Type B pancreatic cell (in vitro differentiated cells): ENCODE data around the gene TOMM20L. TPM values are rescaled to one million over a fixed set of nuclear protein-coding genes. Genes with fewer than 3 reads are reported as not detected.
A peak's percentile ranks its signal among the peaks of the same experiment; 100 is the strongest.

Experiments
- DNase-seq: peaks from one replicate; pipeline ENCODE4 v3.0.0; 2021; ENCODE audit warnings: mixed read lengths; ENCODE audit not compliant: unreplicated experiment; ENCODE audit errors: extremely low spot score
- H3K27ac Mint-ChIP-seq: 2 replicates; pipeline ENCODE4 v1.8.0; 2021; ENCODE audit warnings: mild to moderate bottlenecking, mixed read lengths
- H3K27me3 Mint-ChIP-seq: 2 replicates; pipeline ENCODE4 v1.8.0; 2021; ENCODE audit warnings: mixed read lengths
- H3K36me3 Mint-ChIP-seq: 2 replicates; pipeline ENCODE4 v1.8.0; 2021; ENCODE audit warnings: mixed read lengths
- H3K4me1 Mint-ChIP-seq: one replicate; pipeline ENCODE4 v1.8.0; 2021; ENCODE audit warnings: mixed read lengths; ENCODE audit not compliant: unreplicated experiment
- H3K4me3 Mint-ChIP-seq: 2 replicates; pipeline ENCODE4 v1.8.0; 2021; ENCODE audit warnings: mild to moderate bottlenecking, mixed read lengths
- H3K9me3 Mint-ChIP-seq: 2 replicates; pipeline ENCODE4 v1.8.0; 2021; ENCODE audit warnings: mixed read lengths
- CTCF ChIP-seq: fragments of 200-600 bp; sonication (generic); conservative IDR thresholded peaks from 2 replicates; pipeline ENCODE4 v1.5.0; 2021; ENCODE audit warnings: antibody characterized with exemption, mild to moderate bottlenecking
- total RNA-seq: library from RNA; stranded (reverse); gene quantifications from 2 replicates; pipeline ENCODE4 v1.2.1, GENCODE V29; 2021; ENCODE audit warnings: low replicate concordance

TOMM20L gene
- total RNA-seq, 1 donor from 2014 or later = not detected

DNA sequence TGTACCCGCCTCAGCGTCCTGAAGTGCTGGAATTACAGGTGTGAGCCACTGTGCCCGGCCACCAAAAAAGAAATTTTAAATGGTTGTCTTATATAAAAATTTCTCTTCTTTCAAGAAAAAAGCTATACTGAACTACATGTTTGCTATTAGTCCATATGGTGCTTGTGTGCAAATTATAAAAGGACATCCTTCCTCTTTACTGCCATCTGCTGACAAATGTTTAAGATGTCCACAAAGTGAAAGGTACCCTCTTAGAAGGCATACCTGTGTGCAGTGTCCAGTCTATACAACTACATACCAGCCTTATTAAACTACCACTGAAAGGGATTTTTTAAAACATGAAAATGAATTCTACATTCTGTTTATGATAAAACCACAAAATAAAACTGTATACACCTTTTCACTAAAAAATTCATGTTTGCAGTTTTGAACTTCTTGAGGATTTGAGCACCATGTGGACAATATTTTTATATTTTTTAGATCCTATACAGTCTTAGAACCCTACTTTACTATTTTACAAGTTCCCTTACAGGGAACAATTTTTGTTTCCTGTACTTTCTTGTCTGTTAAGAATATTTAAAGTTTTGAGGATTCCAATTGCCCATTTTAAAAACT, 32.8 kb upstream of the TOMM20L start:
- peak; percentile 56 for TF ChIP-seq CTCF
- Mint-ChIP-seq H3K4me1 (no peaks in the 10 kb centered on the region), H3K27me3 (no peaks in the 10 kb centered on the region), H3K4me3 (no peak overlapping the region), H3K9me3 (no peaks in the 10 kb centered on the region), H3K27ac (no peak overlapping the region), H3K36me3 (peaks cover 33% of the 10 kb centered on the region)
- no peak for DNase-seq

DNA sequence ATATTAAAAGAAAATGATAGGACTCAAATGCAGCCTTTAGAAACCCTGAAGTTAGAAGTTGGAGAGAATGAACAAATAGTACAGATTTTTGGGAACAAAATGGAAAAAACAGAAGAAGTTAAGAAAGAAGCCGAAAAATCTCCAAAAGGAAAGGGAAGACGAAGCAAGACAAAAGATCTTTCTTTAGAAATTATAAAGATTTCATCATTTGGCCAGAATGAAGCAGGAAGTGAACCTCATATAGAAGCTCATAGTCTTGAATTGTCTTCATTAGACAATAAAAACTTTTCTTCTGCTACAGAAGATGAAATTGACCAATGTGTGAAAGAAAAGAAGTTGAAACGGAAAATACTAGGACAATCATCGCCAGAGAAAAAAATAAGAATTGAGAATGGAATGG, 31.4 kb upstream of the TOMM20L start:
- no peaks in the 10 kb centered on the region for H3K27me3 Mint-ChIP-seq
- no peak overlapping the region for H3K27ac Mint-ChIP-seq
- DNase-seq = no peak
- no peaks in the 10 kb centered on the region for H3K4me1 Mint-ChIP-seq
- peaks cover 28% of the 10 kb centered on the region for H3K36me3 Mint-ChIP-seq
- no peaks in the 10 kb centered on the region for H3K9me3 Mint-ChIP-seq
- H3K4me3 Mint-ChIP-seq = no peak overlapping the region
- no peak for TF ChIP-seq CTCF

GRCh38 chr14:58367296-58367695, 28.4 kb upstream of the TOMM20L start:
- H3K27ac Mint-ChIP-seq = no peak overlapping the region
- no peak for DNase-seq
- no peaks in the 10 kb centered on the region for H3K27me3 Mint-ChIP-seq
- H3K4me3 Mint-ChIP-seq = no peak overlapping the region
- no peaks in the 10 kb centered on the region for H3K4me1 Mint-ChIP-seq
- H3K9me3 Mint-ChIP-seq = no peaks in the 10 kb centered on the region
- TF ChIP-seq CTCF = no peak
- H3K36me3 Mint-ChIP-seq = peaks cover 25% of the 10 kb centered on the region

- H3K27ac Mint-ChIP-seq = no peak overlapping the region
- H3K36me3 Mint-ChIP-seq = peaks cover 25% of the 10 kb centered on the region
- no peaks in the 10 kb centered on the region for H3K9me3 Mint-ChIP-seq
- H3K4me3 Mint-ChIP-seq = no peak overlapping the region
- H3K4me1 Mint-ChIP-seq = no peaks in the 10 kb centered on the region
- H3K27me3 Mint-ChIP-seq = no peaks in the 10 kb centered on the region
- no peak for TF ChIP-seq CTCF
- DNase-seq = no peak
These were observed 26.8 kb upstream of the TOMM20L start for GRCh38 chr14:58368956-58369355.

DNA sequence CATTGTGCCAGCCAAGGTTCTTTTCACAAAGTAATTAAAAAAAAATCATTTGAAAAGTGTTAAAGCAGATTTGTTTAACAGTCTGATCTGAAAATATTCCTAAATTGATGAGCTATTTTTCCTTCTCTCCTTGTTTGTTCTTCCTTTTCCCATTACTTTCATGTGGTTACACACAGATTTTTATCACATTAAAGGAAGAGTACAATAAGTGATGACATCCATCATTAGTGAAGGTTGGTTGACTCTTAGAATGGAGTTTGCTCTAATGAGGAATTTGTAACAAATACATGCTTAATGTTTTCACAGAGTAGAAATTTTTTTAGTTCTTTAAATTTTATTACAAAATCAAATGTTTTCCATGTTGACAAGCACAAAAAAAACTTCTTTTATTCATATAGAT, 18.9 kb upstream of the TOMM20L start:
- DNase-seq = no peak
- H3K27me3 Mint-ChIP-seq = no peaks in the 10 kb centered on the region
- H3K27ac Mint-ChIP-seq = no peak overlapping the region
- peaks cover 21% of the 10 kb centered on the region for H3K36me3 Mint-ChIP-seq
- no peaks in the 10 kb centered on the region for H3K9me3 Mint-ChIP-seq
- H3K4me1 Mint-ChIP-seq = no peaks in the 10 kb centered on the region
- H3K4me3 Mint-ChIP-seq = no peak overlapping the region
- TF ChIP-seq CTCF = no peak

GRCh38 chr14:58390830-58391229, 4.9 kb upstream of the TOMM20L start:
- no peak for TF ChIP-seq CTCF
- Mint-ChIP-seq H3K27me3 (no peaks in the 10 kb centered on the region), H3K9me3 (no peaks in the 10 kb centered on the region), H3K27ac (no peak overlapping the region), H3K36me3 (no peaks in the 10 kb centered on the region), H3K4me1 (no peaks in the 10 kb centered on the region), H3K4me3 (no peak overlapping the region)
- DNase-seq = no peak
